GM08714 (cell line): ENCODE measurements around the gene NEMP2.

ENCODE experiments used
- H3K4me3 ChIP-seq: fragments of 200-500 bp; sonication (Bioruptor generic); 2 replicates; pipeline ENCODE4 v1.5.1; 2014; ENCODE audit warnings: mild to moderate bottlenecking, low read length, inconsistent platforms
- ZNF274 ChIP-seq: IDR thresholded peaks from 2 replicates; pipeline ENCODE4 v1.6.1; 2012; ENCODE audit warnings: mild to moderate bottlenecking, low read depth, low read length

Gene NEMP2

GRCh38 chr2:190570871-190571270, 36.3 kb upstream of the NEMP2 start:
- no peak for TF ChIP-seq ZNF274
- H3K4me3 ChIP-seq: no peak overlapping the region

- H3K4me3 ChIP-seq: no peak overlapping the region
- TF ChIP-seq ZNF274: no peak
Measured at GRCh38 chr2:190569994-190570755, 35.7 kb upstream of the NEMP2 start.

GRCh38 chr2:190564838-190565237, 30.3 kb upstream of the NEMP2 start:
- no peak for TF ChIP-seq ZNF274
- no peak overlapping the region for H3K4me3 ChIP-seq

GRCh38 chr2:190563646-190564045, 29.1 kb upstream of the NEMP2 start:
- no peak for TF ChIP-seq ZNF274
- H3K4me3 ChIP-seq: no peak overlapping the region

GRCh38 chr2:190563109-190563508, 28.6 kb upstream of the NEMP2 start:
- TF ChIP-seq ZNF274: no peak
- no peak overlapping the region for H3K4me3 ChIP-seq

GRCh38 chr2:190562121-190562520, 27.6 kb upstream of the NEMP2 start:
- no peak for TF ChIP-seq ZNF274
- no peak overlapping the region for H3K4me3 ChIP-seq

GRCh38 chr2:190561094-190561493, 26.6 kb upstream of the NEMP2 start:
- no peak for TF ChIP-seq ZNF274
- H3K4me3 ChIP-seq: no peak overlapping the region

GRCh38 chr2:190554357-190555006, 20.0 kb upstream of the NEMP2 start:
- no peak for TF ChIP-seq ZNF274
- no peak overlapping the region for H3K4me3 ChIP-seq

GRCh38 chr2:190553254-190553653, 18.7 kb upstream of the NEMP2 start:
- no peak for TF ChIP-seq ZNF274
- H3K4me3 ChIP-seq: no peak overlapping the region

- TF ChIP-seq ZNF274: no peak
- H3K4me3 ChIP-seq: no peak overlapping the region
Measured at GRCh38 chr2:190551928-190552327, 17.4 kb upstream of the NEMP2 start.

GRCh38 chr2:190550137-190550536, 15.6 kb upstream of the NEMP2 start:
- H3K4me3 ChIP-seq: no peak overlapping the region
- TF ChIP-seq ZNF274: no peak

GRCh38 chr2:190547886-190548285, 13.4 kb upstream of the NEMP2 start:
- no peak overlapping the region for H3K4me3 ChIP-seq
- no peak for TF ChIP-seq ZNF274

- H3K4me3 ChIP-seq: no peak overlapping the region
- no peak for TF ChIP-seq ZNF274
Measured at GRCh38 chr2:190546734-190547133, 12.2 kb upstream of the NEMP2 start.

- no peak overlapping the region for H3K4me3 ChIP-seq
- no peak for TF ChIP-seq ZNF274
Measured at GRCh38 chr2:190545555-190546385, 11.2 kb upstream of the NEMP2 start.

- no peak for TF ChIP-seq ZNF274
- no peak overlapping the region for H3K4me3 ChIP-seq
Measured at GRCh38 chr2:190545093-190545492, 10.6 kb upstream of the NEMP2 start.
